GM21529 (cell line): Measurements from ENCODE around the gene RPLP2.

Experiments used
- ATAC-seq: cut with Tn5 transposase; IDR thresholded peaks from one replicate; pipeline ENCODE4 v1.9.1; 2021; ENCODE audit not compliant: unreplicated experiment

The RPLP2 gene

DNA sequence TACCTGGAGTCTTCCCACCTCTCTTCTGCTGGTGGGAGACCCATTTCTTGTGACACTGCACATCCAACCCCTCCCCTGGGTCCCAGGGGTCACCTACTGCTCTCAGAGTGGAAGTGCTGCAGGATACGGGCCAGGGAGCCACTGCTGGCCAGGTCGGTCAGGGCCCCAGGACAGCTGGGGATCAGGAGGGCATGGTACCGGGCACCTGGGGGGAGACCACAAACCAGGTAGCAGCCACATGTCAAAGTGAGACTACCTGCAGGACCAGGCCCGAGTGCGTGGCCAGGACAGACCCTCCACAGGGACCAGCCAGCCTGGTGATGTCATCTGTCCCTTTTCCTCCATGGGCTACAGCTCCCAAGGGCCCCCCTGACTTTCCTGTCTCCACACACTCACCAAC, 36.3 kb upstream of the RPLP2 start:
- no peak for ATAC-seq

- ATAC-seq: no peak
These were observed 35.9 kb upstream of the RPLP2 start for GRCh38 chr11:773830-774229.

DNA sequence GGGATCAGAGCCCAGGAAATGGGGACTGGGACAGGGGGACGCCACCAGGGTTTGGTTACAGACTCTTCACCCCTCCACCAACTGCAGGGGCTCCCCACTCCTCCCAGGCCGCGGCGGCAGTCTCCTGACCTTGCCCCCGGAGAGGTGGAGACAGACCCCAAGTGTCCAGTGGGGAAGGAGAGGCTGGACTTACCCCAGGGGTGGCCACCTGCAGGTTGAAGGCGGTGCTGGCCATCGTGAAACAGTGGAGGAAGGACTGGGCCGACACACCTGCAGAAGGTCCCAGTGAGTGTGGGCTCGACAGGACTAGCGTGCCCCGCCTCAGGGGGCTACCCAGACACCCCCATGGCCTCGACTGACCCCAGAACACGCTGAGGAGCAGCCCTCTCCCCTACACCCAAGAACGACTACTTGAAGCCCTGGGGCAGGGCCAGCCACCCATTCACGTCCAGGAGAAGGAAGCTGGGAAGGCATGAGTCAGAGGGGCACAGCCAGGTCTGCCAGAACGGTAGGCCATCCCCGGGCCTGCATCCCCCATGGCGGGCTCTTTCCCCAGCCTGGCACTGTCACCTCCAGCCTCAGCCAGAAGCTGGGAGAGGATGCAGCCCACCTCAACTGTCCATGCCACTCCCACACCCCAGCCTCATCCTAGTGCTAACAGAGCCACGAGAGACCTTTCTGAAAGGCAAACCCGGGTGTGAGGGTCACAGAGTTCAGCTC, 34.7 kb upstream of the RPLP2 start:
- ATAC-seq: no peak

- ATAC-seq: no peak
These were observed 33.6 kb upstream of the RPLP2 start for GRCh38 chr11:776263-776560.

DNA sequence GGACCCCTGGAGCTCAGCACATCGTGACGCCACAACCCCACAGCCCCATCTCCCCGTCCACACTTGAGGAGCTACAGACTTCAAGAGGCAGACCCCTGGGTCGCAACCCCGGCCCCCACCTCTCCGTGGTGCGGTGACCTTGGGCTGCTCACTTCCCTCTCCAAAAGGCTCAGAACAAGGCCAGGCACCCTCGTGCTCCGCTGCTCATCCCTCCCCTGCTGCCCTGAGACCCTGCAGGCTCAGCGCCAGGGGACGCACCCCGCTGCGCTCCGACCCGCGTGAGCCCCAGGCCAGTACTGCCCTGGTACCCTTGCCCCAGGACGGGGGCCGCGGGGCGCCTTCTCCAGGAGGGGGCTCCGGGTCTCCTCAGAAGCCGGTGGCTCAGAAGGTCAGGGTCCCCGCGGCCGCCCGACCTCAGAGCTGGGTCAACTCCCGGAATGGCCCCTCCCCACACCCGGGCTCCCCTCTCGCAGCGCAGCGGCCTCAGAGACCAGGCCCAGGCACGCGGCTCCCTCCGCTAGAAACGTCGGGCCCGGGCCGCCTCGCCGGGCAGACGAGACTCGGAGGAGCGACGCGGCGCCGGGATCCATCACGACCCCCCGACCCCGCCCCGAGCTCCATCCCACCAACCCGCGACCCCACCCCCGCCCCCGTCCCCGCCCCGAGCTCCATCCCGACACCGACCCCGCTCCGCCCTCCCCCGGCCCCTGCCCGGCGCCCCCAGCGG, 33.0 kb upstream of the RPLP2 start:
- ATAC-seq: peak; percentile 24

DNA sequence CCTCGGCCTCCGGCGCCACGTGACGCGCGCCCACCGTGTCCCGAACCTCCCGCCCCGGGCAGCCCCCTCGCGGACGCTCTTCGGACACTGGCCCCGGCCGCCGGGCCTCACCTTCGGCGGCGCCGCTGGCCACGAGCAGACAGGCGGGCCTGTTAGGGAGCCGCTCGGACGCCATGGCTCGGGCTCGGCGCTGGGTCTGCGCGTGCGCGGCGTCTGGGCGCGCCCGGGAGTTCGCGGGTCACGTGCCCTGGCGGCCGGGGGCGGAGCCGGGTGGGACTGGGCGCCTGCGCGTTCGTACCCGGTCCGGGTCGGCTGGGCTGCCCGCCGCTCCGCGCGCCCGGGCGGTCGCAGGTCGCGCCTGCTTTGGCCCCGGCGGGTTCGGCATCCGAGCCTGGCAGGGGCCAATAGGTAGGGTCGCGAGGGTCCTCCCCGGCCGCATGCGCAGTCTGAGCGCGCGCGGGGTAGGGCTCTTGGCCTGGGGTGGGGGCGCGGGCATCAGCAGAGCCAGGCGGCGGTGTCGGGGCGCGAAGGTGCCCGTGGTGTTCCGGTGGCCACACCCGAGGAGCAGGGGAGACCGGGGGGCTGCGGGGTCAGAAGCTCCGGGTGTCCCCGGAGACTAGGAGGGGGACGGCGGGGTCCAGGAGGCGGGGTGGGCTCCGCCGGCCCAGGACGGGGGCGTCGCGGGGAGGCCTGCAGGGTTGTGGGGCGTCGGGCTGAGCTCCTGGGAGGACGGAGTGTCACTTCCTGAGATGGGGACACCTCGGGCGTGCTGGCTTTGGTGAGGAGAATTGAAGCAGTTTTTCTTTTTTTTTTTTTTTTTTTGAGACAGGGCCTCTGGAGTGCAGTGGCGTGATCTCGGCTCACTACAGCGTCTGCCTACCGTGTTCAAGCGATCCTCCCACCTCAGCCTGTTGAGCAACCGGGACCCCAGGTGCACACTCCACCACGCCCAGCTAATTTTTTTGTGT, 32.2 kb upstream of the RPLP2 start, which contains the start of gene GATD1:
GATD1 (minus strand) TSS at position 200 of the 968 bp plus-strand sequence; CDS start at position 175, 25 bp downstream.
- peak; percentile 69 for ATAC-seq

DNA sequence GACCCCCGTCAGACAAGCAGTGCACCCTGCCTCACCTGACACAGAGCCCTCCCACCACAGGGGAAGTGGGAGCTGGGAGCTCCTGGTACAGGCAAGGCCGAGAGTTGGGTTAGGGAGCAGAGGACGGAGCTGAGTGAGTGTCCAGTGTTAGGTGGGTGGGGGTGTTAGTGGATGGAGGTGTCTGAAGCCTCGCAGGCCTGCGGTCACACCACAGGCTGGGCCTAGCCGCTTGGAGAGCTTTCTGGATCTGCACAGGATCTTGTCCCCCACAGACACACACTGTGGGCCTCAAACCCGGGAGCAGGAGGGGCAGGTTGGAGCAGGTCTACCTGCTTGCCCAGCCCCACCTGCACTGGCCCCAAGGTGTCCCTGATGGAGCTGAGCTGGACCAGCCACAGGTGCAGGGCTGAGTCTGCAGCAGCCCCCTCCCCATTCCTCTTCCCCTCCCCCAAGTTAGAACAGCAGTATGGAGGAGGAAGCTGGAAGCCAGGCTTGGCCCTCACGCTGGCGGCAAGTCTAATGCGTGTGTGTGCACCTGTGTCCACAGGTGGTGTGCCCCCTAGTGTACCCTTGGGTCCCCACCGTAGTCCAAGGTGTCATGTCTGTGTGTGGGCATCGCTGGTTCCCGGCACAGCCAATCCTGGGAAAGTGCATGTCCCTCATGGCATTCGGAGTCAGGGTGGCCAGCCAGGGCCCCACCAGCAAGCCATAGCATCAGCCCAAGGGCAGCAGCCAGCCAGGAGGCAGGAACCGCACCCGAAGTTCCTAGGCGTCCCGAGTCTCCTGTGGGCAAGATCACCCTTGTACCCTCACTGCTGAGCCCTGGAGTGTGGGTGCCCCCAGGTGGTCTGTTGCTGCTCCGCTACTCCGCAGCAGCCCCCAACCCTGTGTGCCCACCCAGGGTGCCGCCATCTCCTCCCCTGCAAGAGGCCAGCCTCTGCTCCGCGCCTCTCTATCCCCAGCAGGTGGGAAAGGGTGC, 30.5 kb upstream of the RPLP2 start:
- ATAC-seq: no peak

DNA sequence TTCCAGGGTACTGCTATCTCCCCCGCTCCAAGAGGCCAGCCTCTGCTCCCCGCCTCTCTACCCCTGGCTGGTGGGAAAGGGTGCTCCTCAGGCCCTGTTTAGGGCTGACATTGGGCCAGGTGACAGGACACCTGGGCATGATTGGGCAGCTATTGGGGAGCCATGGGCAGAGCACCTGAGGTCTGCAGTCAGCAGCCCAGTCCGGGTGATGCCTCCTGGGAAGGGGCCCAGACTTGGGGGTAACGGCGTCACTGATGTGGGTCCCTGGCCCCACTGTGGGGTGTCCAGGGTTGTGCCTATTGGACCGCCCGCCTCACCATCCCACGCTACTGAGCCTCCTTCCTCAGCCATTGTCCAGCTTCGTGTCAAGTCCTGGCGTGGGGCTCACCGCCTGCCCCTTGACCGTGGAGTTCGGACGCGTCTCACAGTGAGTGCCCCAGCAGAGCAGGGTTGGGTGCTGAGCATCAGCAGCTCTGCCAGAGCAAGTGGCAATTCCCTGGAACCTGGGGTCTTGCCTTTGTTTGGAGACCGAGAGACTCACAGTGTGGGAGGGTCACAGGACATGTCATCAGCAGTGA, 29.7 kb upstream of the RPLP2 start:
- no peak for ATAC-seq

DNA sequence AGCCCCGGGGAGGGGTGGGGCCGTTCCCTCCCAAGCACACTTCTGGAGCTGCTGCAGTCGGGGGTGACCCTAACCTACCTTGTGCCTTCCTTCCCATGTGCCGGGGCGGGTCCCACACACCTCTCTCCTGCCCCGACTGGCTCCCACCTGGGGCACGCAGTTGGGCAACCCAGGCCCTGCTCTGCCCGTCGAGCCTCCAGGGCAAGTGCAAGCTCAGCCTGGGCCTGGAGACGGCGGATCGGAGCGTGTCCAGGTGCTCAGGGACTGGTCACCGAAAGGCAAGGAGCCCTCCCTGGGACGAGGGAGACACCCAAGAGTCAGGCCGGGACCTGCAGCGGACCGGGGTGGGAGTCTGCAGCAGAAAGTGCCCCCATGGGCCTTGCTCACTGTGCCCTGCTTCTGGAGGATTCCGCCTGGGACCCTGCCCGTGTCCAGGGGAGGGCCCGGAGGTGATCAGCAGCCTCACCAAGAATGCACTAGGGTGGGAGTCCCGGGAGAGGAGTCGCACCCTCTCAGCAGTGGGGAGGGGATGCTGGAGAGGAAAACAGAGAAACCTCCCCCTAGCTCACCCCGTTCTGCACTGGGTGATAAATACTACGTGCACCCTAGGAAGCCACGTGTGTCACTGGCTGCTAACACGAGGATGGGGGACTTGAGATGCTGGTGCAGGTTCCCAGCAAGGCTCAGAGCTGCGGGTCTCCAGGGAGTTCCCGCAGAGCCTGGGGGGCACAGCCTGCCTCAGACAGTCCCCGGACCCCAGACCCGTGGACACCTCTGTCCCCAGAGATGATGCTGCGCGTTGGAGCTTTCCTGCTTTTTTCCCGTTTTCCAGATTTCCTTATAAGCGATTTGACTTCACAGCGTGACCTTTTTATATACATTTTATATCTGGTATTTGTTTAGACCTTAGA, 27.2 kb upstream of the RPLP2 start:
- ATAC-seq: no peak

DNA sequence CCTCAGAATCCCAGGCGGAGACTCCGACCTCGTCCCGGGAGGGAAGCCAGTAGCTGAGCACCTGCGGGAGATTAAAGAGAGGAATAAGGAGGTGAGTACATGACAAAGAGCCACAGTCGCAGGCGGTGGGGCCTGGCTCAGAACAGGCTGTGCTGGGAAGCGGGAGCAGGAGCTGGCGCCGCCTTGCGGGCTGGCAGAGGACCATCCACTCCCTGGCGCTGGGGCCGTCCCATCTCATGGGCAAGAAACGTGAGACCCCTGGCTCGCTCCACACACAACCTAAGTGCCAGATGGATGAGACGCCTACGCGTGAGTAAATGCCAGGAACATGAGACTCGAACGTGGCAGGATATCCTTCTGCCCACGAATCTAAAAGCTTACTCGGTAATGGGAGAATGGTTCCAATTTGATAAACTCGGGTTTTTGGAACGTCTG, 26.2 kb upstream of the RPLP2 start:
- no peak for ATAC-seq

- no peak for ATAC-seq
These were observed 23.3 kb upstream of the RPLP2 start for GRCh38 chr11:786235-787083.

DNA sequence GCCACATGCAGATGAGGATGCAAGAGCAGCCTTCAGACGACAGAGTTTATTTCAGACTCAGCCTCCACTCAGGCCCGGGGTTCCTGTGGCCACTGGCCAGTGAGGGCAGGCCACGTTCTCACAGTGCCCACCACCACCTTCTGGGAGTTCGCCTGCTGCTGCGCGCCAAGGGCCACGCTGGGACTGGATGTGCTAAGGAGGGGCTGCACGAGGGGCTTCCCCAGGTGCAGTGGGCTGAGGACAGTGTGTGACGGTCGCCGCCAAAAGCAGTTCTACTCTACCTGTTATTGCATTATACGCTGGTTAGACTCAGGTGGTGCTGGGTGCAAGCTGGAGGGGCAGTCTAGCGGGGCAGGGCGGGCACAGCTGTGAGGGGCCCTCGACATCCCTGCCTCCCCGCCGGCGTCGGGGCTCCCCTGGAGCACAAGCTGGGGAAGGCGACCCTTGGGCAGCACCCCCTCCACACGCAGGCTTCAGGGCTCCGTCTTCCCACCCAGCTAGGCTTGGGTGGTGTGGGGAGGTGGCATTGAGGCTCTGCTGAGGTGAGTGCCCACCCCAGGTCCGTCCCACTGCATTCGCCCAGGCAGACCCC, 22.6 kb upstream of the RPLP2 start:
- no peak for ATAC-seq

- no peak for ATAC-seq
These were observed 21.6 kb upstream of the RPLP2 start for GRCh38 chr11:788009-788640.

DNA sequence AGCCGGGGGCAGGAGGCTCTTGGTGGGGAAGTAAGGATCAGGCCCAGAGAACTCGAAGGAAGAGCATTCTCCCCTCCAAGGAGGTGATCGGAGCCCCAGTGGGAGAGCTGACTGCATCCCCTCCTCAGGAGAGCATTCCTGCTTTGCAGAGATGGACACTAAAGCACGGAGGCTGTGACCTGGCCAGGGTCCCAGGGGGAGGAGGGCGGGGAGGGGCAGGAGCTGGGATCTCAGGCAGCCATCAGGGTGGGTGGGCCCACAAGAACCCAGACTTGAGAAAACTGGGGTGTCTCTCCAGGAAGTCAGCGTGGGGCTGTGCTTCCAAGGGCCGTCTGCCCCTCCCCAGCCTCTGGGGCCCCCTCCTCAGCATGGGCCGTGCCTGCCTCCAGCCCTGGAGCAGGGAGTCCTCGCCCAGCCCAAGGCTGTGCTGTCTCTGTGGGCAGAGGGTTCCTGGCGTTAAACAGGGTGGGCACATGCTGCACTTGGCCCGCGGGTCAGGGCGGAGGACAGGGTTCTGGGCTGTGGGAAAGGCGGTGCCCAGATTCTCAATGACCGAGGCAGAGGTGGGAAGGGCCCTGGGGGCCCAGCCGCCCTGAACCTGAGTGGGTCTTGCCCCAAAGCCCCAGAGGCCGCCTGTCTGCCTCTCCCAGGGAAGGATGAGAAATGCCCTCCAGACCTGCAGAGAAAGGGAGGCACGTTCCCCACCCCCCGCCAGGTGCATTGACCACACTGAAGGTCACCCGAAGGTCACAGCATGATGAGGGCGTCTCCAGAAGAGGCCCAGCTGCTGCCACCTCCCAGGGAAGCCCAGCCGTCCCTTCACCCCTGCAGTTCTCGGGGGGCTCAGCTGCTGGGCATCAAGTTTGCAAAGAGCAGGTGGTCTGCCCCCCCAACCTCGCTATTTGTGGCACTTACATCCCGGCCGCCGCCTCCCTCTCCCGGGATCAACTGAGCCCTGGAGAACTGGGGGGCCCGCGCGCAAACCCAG, 20.5 kb upstream of the RPLP2 start:
- no peak for ATAC-seq

DNA sequence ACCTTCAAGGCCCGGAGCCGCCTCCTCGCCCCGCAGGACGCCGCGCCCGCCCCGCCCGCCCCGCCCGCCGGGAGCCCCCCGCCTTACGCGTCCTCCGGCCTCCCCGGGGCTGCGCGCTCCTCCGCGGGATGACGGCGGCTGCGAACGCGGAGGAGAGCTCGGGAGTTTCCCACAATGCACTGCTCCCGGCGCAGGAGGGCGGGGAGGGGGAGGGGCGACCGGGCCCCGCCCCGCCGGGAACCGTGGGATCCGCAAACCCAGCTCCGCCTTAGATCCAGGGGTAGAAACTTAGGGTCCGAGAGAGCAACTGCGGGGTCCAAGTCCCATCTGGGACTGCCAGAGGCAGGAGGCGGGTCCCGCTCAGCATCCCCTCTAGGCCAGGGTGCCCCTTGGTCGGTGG, 19.8 kb upstream of the RPLP2 start, which contains the start of gene CEND1:
CEND1 (minus strand) TSS at position 148 of the 400 bp plus-strand sequence. CDS start 1,514 bp downstream, outside the sequence.
- ATAC-seq: no peak
